ENCODE results near the gene DENND1A. TPM values are rescaled to one million over a fixed set of nuclear protein-coding genes. Genes with fewer than 3 reads are reported as not detected.

The DENND1A gene
- total RNA-seq, 1 donor from 2014 or later: 13.6 TPM

- intact Hi-C loops (cut with DNase I): no loop called here
- DNase-seq (ENCODE audit: missing footprints): no peak
- ATAC-seq: no peak
Measured at GRCh38 chr9:123456011-123456410, 473.9 kb downstream of the DENND1A start.

- ATAC-seq: no peak
- intact Hi-C loops (cut with DNase I): no loop called here
- no peak for DNase-seq (ENCODE audit: missing footprints)
Measured at GRCh38 chr9:123455187-123455586, 474.7 kb downstream of the DENND1A start.

- ATAC-seq: no peak
- no peak for DNase-seq (ENCODE audit: missing footprints)
- intact Hi-C loops (cut with DNase I): no loop called here
Measured at GRCh38 chr9:123454361-123454760, 475.6 kb downstream of the DENND1A start.

GRCh38 chr9:123453831-123454321, 476.1 kb downstream of the DENND1A start:
- intact Hi-C loops (cut with DNase I): no loop called here
- peak; percentile 86 for ATAC-seq
- peak; percentile 83 for DNase-seq (ENCODE audit: missing footprints)

- ATAC-seq (peak; percentile 67), DNase-seq (ENCODE audit: missing footprints) (no peak)
- intact Hi-C loops (cut with DNase I): no loop called here
Measured at GRCh38 chr9:123453076-123453667, 476.8 kb downstream of the DENND1A start.

GRCh38 chr9:123450996-123451395, 478.9 kb downstream of the DENND1A start:
- ATAC-seq (no peak), DNase-seq (ENCODE audit: missing footprints) (no peak)
- intact Hi-C loops (cut with DNase I): no loop called here

- DNase-seq (ENCODE audit: missing footprints) (no peak), ATAC-seq (no peak)
- intact Hi-C loops (cut with DNase I): no loop called here
Measured at GRCh38 chr9:123450098-123450770, 479.7 kb downstream of the DENND1A start.

- DNase-seq (ENCODE audit: missing footprints) (no peak), ATAC-seq (no peak)
- intact Hi-C loops (cut with DNase I): no loop called here
Measured at GRCh38 chr9:123447934-123448646, 481.8 kb downstream of the DENND1A start.

- DNase-seq (ENCODE audit: missing footprints) (peak; percentile 9), ATAC-seq (no peak)
- intact Hi-C loops (cut with DNase I): no loop called here
Measured at GRCh38 chr9:123445981-123446610, 483.8 kb downstream of the DENND1A start.

- intact Hi-C loops (cut with DNase I): no loop called here
- ATAC-seq: no peak
- DNase-seq (ENCODE audit: missing footprints): peak; percentile 13
Measured at GRCh38 chr9:123445116-123445515, 484.8 kb downstream of the DENND1A start.

- no peak for ATAC-seq
- intact Hi-C loops (cut with DNase I): no loop called here
- DNase-seq (ENCODE audit: missing footprints): no peak
Measured at GRCh38 chr9:123441769-123442168, 488.2 kb downstream of the DENND1A start.

GRCh38 chr9:123440256-123440655, 489.7 kb downstream of the DENND1A start:
- intact Hi-C loops (cut with DNase I): no loop called here
- ATAC-seq: no peak
- no peak for DNase-seq (ENCODE audit: missing footprints)

GRCh38 chr9:123438821-123439220, 491.1 kb downstream of the DENND1A start:
- DNase-seq (ENCODE audit: missing footprints) (no peak), ATAC-seq (no peak)
- intact Hi-C loops (cut with DNase I): no loop called here

GRCh38 chr9:123438321-123438720, 491.6 kb downstream of the DENND1A start:
- ATAC-seq: no peak
- no peak for DNase-seq (ENCODE audit: missing footprints)
- intact Hi-C loops (cut with DNase I): no loop called here

GRCh38 chr9:123437201-123437600, 492.7 kb downstream of the DENND1A start:
- no peak for ATAC-seq
- intact Hi-C loops (cut with DNase I): no loop called here
- DNase-seq (ENCODE audit: missing footprints): no peak

- intact Hi-C loops (cut with DNase I): no loop called here
- no peak for DNase-seq (ENCODE audit: missing footprints)
- ATAC-seq: no peak
Measured at GRCh38 chr9:123435471-123435870, 494.5 kb downstream of the DENND1A start.

GRCh38 chr9:123434619-123435240, 495.2 kb downstream of the DENND1A start:
- intact Hi-C loops (cut with DNase I): no loop called here
- DNase-seq (ENCODE audit: missing footprints) (no peak), ATAC-seq (peak; percentile 23)

GRCh38 chr9:123432331-123433236, 497.3 kb downstream of the DENND1A start:
- intact Hi-C loops (cut with DNase I): no loop called here
- no peak for ATAC-seq
- no peak for DNase-seq (ENCODE audit: missing footprints)
